OCI-LY7 (cell line): ENCODE results near the gene HAPSTR1.

ENCODE experiments used
- EZH2phosphoT487 ChIP-seq: fragments of 200-600 bp; sonication (generic); IDR thresholded peaks from 2 replicates; pipeline ENCODE4 v1.6.1; 2018; ENCODE audit warnings: low read depth, borderline replicate concordance, mild to moderate bottlenecking, mixed run types, antibody characterized with exemption, low read length, moderate library complexity, mixed read lengths
- TF ChIP-seq, protein P1 (sequence below): fragments of 200-600 bp; sonication (generic); conservative IDR thresholded peaks from 2 replicates; pipeline ENCODE4 v1.5.1; 2014; ENCODE audit warnings: mild to moderate bottlenecking, antibody characterized with exemption, low read length, moderate library complexity, mixed read lengths

DNA sequence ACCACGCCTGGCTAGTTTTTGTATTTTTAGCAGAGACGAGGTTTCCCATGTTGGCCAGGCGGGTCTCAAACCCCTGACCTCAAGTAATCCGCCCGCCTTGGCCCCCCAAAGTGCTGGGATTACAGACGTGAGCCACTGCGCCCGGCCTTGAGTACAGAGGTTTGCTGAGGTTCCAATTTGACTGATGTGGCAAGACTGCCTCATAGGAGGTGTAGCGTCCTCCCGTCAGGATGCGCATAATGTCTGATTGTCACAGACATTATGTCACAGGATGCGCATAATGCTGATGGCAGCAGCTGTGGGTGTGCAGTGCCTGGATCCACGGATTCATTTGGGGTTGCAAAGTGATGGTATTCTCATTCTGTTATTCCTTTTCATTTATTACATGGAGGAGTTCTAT lies 45.2 kb downstream of the HAPSTR1 start:
- TF ChIP-seq, protein P1, sequence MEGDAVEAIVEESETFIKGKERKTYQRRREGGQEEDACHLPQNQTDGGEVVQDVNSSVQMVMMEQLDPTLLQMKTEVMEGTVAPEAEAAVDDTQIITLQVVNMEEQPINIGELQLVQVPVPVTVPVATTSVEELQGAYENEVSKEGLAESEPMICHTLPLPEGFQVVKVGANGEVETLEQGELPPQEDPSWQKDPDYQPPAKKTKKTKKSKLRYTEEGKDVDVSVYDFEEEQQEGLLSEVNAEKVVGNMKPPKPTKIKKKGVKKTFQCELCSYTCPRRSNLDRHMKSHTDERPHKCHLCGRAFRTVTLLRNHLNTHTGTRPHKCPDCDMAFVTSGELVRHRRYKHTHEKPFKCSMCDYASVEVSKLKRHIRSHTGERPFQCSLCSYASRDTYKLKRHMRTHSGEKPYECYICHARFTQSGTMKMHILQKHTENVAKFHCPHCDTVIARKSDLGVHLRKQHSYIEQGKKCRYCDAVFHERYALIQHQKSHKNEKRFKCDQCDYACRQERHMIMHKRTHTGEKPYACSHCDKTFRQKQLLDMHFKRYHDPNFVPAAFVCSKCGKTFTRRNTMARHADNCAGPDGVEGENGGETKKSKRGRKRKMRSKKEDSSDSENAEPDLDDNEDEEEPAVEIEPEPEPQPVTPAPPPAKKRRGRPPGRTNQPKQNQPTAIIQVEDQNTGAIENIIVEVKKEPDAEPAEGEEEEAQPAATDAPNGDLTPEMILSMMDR: no peak
- TF ChIP-seq EZH2phosphoT487: no peak
